Neutrophil (primary cell): Measurements from ENCODE around the gene SLC7A1.

Experiments
- H3K27ac ChIP-seq: fragments of 200-600 bp; sonication (generic); 2 replicates; pipeline ENCODE4 v1.5.1; 2016; ENCODE audit warnings: mild to moderate bottlenecking, moderate library complexity
- H3K27me3 ChIP-seq: fragments of 200-600 bp; sonication (generic); 2 replicates; pipeline ENCODE4 v1.6.0; 2016; ENCODE audit warnings: mild to moderate bottlenecking
- H3K36me3 ChIP-seq: fragments of 200-600 bp; sonication (generic); 2 replicates; pipeline ENCODE4 v1.5.1; 2017
- H3K4me1 ChIP-seq, 2 experiments: fragments of 200-600 bp in 1 of 2; sonication (generic) in 1 of 2; 1 replicate in 1 of 2; 2 replicates in 1 of 2; pipeline versions ENCODE4 v1.5.1 to v1.6.1; 2013 to 2016; ENCODE audit warnings: low read depth in 1 of 2, low read length in 1 of 2, mild to moderate bottlenecking in 1 of 2, moderate library complexity in 1 of 2; ENCODE audit not compliant: control insufficient read depth in 1 of 2, insufficient read depth in 1 of 2
- H3K4me3 ChIP-seq, 2 experiments: fragments of 200-600 bp in 1 of 2; sonication (generic) in 1 of 2; 1 replicate in 1 of 2; 2 replicates in 1 of 2; pipeline ENCODE4 v1.5.1; 2013 to 2016; ENCODE audit warnings: low read depth in 1 of 2, low read length in 1 of 2, mild to moderate bottlenecking in 1 of 2, moderate library complexity in 1 of 2
- H3K9me3 ChIP-seq: fragments of 200-600 bp; sonication (generic); 2 replicates; pipeline ENCODE4 v1.5.1; 2016
- TF ChIP-seq, protein P1 (sequence below): fragments of 200-600 bp; sonication (generic); IDR thresholded peaks from 2 replicates; pipeline ENCODE4 v1.5.1; 2016; ENCODE audit warnings: antibody characterized with exemption

The SLC7A1 gene

DNA sequence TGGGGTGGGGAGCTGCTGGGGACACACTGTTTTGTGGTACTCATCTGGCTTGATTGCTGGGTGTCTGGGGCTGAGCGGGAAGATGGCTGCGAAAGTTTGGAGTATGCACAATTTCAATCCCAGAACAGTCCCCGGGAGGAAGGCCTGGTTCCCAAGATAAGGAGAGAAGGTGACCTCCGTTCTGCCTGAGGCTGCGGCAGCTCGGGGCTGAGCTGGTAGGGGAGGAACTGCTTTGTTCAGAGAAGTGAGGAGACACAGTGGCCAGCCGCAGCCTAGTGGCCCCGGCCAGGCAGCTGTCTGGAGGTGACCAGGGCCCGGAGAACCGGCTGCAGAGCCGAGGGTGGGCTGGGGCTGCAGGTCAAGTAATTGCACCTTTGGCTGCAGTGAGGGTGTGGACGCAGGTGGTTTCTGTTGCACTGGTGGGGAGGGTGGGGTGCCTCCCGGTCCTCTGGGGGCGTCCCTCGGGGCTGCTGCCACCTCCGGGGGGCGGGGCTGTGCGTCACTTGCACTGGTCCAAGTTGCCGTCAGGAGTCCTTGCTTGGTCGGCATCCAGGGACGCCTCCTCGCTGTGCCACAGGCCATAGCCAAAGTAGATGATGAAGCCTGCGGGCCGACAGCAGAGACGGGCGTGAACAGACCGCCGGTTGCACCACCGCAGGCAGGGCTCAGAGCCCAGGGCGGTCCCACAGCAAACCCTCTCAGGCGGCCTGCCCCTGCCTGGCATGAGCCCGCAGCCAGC is 81.3 kb downstream of the SLC7A1 start:
- Histone ChIP-seq H3K4me1 (peaks cover 6 to 10% of the 10 kb centered on the region in 2 experiments), H3K36me3 (peaks cover 35% of the 10 kb centered on the region), H3K9me3 (no peaks in the 10 kb centered on the region), H3K4me3 (no peak overlapping the region), H3K27ac (no peak overlapping the region), H3K27me3 (no peaks in the 10 kb centered on the region)
- TF ChIP-seq, protein P1, sequence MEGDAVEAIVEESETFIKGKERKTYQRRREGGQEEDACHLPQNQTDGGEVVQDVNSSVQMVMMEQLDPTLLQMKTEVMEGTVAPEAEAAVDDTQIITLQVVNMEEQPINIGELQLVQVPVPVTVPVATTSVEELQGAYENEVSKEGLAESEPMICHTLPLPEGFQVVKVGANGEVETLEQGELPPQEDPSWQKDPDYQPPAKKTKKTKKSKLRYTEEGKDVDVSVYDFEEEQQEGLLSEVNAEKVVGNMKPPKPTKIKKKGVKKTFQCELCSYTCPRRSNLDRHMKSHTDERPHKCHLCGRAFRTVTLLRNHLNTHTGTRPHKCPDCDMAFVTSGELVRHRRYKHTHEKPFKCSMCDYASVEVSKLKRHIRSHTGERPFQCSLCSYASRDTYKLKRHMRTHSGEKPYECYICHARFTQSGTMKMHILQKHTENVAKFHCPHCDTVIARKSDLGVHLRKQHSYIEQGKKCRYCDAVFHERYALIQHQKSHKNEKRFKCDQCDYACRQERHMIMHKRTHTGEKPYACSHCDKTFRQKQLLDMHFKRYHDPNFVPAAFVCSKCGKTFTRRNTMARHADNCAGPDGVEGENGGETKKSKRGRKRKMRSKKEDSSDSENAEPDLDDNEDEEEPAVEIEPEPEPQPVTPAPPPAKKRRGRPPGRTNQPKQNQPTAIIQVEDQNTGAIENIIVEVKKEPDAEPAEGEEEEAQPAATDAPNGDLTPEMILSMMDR, result no peak

DNA sequence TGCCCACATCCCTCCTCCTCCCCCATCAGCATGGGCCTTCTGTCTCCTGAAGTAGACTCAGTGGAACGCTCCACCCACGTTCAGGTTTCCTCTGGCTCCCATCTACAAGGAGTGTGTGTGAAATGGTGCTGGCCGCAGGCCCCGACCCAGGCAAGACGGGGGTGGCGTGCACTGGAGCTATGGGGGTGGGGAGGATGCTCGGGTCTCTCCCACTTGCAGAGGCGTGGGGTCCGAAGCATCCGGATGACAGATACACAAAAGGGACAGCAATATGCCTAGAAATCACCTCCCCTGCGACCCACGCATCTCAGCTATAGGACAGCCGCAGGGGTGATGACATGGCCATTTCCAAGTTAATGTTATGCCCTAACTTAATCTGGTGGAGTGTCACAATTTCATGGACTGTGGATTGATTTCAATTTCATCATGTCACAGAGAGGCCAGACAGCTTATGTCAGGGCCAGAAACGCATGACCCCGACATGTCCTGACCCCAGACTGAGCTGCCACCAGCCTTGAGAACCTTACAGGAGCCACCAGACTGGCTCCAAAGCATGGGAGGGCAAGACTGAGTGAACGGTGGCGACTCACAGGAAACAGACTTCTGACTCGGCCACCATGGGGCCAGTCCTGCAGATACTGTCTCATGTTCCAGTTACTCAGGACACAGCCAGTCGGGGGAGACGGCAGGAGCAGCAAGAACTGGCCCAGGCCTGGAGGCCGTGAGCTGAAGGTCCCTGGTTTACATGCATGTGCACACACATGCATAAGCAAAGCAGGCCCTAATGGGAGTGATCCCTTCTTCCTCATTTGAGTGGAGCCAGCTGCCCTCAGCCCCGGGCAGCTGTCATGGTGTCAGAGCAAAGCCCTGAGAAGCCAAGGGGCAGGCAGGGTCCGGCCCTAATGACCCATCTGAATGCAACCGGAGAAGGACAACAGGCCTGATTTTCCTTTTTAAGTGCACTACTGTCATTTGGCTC is 82.2 kb downstream of the SLC7A1 start:
- Histone ChIP-seq H3K4me1 (peaks cover 6 to 10% of the 10 kb centered on the region in 2 experiments), H3K27ac (no peak overlapping the region), H3K9me3 (no peaks in the 10 kb centered on the region), H3K4me3 (no peak overlapping the region), H3K36me3 (peaks cover 28% of the 10 kb centered on the region), H3K27me3 (no peaks in the 10 kb centered on the region)
- TF ChIP-seq, protein P1, result no peak

DNA sequence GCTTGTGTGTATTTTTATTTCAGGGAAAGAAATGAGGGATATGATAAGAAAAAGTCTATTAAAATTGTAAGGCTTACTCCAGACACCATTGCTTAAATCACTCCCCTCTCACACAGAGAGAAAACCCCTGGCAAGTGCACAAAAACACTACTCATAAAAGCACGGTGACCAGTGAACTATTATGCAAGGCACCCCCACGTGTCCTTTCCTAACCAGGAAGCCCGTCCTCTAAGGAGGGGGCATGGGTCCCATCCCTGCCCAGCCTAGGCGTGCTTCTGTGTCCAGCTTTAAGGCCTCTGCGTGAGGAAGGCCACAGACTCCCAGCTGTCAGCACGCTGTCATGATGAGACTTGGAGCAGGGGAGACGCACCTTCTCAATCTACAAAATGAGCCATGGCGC is 83.5 kb downstream of the SLC7A1 start:
- TF ChIP-seq, protein P1, result no peak
- Histone ChIP-seq H3K27ac (no peak overlapping the region), H3K36me3 (peaks cover 28% of the 10 kb centered on the region), H3K27me3 (no peaks in the 10 kb centered on the region), H3K9me3 (no peaks in the 10 kb centered on the region), H3K4me3 (no peak overlapping the region), H3K4me1 (peaks cover 1 to 5% of the 10 kb centered on the region in 2 experiments)

DNA sequence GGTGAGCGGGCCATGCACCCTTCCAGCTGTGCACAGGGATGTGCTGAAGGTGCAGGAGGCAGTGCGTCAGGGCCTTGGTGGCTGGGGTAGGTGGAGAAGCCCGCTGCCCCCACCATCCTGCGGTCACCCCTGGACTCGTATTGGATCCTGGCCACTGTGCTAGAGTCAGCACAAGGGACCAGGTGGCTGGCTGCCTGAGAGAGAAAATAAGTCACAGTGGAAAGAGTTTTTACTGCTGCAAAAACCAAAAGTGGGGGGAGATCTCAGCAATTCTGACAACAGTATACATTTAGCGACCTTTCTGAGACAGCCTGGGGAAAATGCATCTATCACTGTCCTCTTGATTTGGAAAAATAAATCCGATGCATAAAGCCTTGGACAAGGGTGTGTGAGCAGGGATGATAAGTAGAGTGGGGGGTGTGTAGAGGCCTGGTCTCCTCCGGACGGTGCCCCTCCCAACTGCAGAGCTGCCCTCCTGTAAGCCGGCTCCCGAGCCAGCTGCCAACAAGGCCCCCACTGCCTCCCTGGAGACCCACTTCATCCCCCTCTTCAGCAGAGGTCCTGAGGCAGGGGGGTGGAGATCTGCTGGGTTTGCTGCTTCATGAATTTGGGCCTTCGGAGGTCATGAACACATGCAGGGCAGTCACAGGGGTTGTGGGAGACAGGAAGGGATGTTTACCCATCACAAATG is 84.2 kb downstream of the SLC7A1 start:
- H3K4me1 ChIP-seq, result no peaks in the 10 kb centered on the region
- H3K36me3 ChIP-seq, result peaks cover 28% of the 10 kb centered on the region
- H3K4me3 ChIP-seq, result no peak overlapping the region
- no peak overlapping the region for H3K27ac ChIP-seq
- TF ChIP-seq, protein P1, result no peak
- H3K27me3 ChIP-seq, result no peaks in the 10 kb centered on the region
- H3K9me3 ChIP-seq, result no peaks in the 10 kb centered on the region

DNA sequence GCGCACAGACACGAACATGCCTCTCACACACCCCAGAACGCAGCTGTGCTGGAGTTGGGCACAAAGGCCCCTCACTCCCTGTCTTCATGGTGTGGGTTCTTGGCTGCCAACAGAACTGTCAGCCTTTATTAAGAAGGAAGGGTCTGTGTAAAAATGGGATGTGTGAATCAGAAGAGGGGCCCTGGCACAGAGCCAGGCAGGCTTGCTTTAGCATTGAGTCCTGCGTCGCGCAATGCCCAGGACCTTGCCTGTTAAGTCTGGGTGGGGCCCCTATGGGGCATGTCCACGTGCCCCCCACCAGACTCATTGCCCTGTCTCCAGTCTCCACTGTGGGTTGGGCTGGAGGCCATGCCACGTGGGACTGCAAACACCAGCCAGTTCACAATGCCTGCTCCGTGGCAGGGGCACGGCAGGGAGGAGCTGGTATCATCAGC is 84.8 kb downstream of the SLC7A1 start:
- Histone ChIP-seq H3K27ac (no peak overlapping the region), H3K36me3 (peaks cover 24% of the 10 kb centered on the region), H3K9me3 (no peaks in the 10 kb centered on the region), H3K4me1 (no peaks in the 10 kb centered on the region), H3K4me3 (no peak overlapping the region), H3K27me3 (peaks cover 5% of the 10 kb centered on the region)
- TF ChIP-seq, protein P1, result no peak
